Measurements from ENCODE around the gene COPS6.

The COPS6 gene

DNA sequence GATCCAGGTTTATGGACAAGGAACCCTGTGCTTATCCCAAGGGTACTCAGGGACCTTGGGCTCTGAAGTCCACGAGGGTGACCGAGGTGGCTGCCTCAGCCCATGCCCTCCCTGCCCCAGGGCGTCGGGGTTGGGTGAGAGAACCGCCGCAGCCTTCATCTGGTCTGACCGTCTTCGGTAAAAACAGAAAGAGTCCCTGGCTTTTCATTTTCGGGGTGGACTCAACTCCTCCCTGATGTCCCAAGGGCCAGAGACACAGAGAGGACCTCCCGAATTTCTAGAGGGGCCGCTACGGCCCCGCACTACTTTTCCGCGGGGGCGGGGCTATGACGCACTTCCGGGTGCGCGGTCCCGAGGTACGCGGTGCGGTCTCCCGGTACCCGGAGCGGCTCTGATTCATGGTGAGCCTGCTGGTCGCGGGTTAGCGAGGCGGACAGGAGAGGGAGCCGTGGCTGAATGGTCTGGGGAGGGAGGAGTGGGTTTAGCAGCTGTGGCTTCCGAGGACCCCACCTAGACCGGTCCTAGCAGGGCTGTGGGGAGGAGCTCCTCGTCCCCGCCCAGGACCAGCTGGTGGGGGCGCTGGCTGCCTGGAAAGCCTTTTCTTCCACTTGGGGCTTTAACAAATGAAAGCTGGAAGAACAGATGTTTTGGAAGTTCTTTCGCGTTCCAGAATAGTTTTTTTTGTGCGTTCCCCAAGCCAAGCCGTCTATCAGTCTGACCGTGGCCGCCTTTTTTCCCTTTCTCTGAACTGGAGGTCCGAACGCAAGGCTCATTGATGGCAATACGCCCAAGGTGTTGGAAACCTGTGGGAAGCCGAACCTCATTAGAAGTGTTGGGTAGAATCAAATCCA lies 39.1 kb upstream of the COPS6 start, which contains the start of gene ZSCAN21:
Gene ZSCAN21, plus strand, starts transcription at position 334 of the 851 bp plus-strand sequence. CDS start 7,233 bp downstream, outside the sequence.
- peak within 1 kb of the TSS; percentile 73 for H3K27ac ChIP-seq (ENCODE audit: extremely low read depth, low read depth, low read length)
- POLR2A ChIA-PET, result interaction anchor here (0.7 to 1.3 kb wide), 8 partner anchors 12 to 130 kb away, joined by 3 to 5 read pairs (median 4); partner anchors contain the start of genes MCM7 and TRIM4
- CTCF ChIA-PET, result interaction anchor here (0.6 to 1.4 kb wide), 4 partner anchors 33 to 70 kb away, joined by 3 to 4 read pairs (median 3); no protein-coding TSS in a partner anchor
- H3K36me3 ChIP-seq (ENCODE audit: control insufficient read depth in 2 of 2, insufficient read depth in 1 of 2, low read length in 2 of 2), result peaks cover 4% of the 10 kb centered on the region in 2 experiments
- H3K4me3 ChIP-seq (ENCODE audit: low read depth, low read length), result peak within 1 kb of the TSS; percentile 93
- peaks cover 3% of the 10 kb centered on the region; the same call in 1 of the 2 replicates for H3K4me1 ChIP-seq (ENCODE audit: control insufficient read depth, insufficient read depth, low read length)
- H3K9me3 ChIP-seq (ENCODE audit: control insufficient read depth, insufficient read depth, low read depth, low read length), result no peaks in the 10 kb centered on the region
- TF ChIP-seq ZFHX2 (tag by site-specific recombination; conservative IDR thresholded peaks at IDR 0.05), result peak; percentile 71; the same call in 1 of the 2 replicates
- TF ChIP-seq ZBTB21 (tag by site-specific recombination; IDR thresholded peaks at IDR 0.05), result peak; percentile 90
- TF ChIP-seq, protein P1, sequence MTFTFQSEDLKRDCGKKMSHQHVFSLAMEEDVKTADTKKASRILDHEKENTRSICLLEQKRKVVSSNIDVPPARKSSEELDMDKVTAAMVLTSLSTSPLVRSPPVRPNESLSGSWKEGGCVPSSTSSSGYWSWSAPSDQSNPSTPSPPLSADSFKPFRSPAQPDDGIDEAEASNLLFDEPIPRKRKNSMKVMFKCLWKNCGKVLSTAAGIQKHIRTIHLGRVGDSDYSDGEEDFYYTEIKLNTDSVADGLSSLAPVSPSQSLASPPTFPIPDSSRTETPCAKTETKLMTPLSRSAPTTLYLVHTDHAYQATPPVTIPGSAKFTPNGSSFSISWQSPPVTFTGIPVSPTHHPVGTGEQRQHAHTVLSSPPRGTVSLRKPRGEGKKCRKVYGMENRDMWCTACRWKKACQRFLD (tag by site-specific recombination; IDR thresholded peaks at IDR 0.05), result no peak
- TF ChIP-seq ZBTB17 (tag by site-specific recombination; IDR thresholded peaks at IDR 0.05), result peak; percentile 73
- no peak for TF ChIP-seq ZNF521 (tag by site-specific recombination; IDR thresholded peaks at IDR 0.05)
- TF ChIP-seq, protein P2, sequence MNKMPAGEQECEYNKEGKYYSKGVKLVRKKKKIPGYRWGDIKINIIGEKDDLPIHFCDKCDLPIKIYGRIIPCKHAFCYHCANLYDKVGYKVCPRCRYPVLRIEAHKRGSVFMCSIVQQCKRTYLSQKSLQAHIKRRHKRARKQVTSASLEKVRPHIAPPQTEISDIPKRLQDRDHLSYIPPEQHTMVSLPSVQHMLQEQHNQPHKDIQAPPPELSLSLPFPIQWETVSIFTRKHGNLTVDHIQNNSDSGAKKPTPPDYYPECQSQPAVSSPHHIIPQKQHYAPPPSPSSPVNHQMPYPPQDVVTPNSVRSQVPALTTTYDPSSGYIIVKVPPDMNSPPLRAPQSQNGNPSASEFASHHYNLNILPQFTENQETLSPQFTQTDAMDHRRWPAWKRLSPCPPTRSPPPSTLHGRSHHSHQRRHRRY (tag by site-specific recombination; IDR thresholded peaks at IDR 0.05), result no peak
- no peak for TF ChIP-seq ZNF768 (tag by site-specific recombination; IDR thresholded peaks at IDR 0.05)
- TF ChIP-seq SP3 (tag by site-specific recombination; IDR thresholded peaks at IDR 0.05), result peak; percentile 96
- TF ChIP-seq ZNF354C (tag by site-specific recombination; IDR thresholded peaks at IDR 0.05; ENCODE audit: borderline replicate concordance, low read depth), result no peak
- no peak for TF ChIP-seq ZNF121 (tag by site-specific recombination; IDR thresholded peaks at IDR 0.05)
- peak; percentile 47; the same call in 1 of the 2 replicates for TF ChIP-seq ZNF394 (tag by site-specific recombination; IDR thresholded peaks at IDR 0.05; ENCODE audit: borderline replicate concordance)
- no peak for TF ChIP-seq ZFP69B (tag by site-specific recombination; IDR thresholded peaks at IDR 0.05)
- peak; percentile 63; the same call in 1 of the 2 replicates for TF ChIP-seq SP7 (tag by site-specific recombination; IDR thresholded peaks at IDR 0.05)
- TF ChIP-seq, protein P3, sequence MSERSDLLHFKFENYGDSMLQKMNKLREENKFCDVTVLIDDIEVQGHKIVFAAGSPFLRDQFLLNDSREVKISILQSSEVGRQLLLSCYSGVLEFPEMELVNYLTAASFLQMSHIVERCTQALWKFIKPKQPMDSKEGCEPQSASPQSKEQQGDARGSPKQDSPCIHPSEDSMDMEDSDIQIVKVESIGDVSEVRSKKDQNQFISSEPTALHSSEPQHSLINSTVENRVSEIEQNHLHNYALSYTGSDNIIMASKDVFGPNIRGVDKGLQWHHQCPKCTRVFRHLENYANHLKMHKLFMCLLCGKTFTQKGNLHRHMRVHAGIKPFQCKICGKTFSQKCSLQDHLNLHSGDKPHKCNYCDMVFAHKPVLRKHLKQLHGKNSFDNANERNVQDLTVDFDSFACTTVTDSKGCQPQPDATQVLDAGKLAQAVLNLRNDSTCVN (tag by site-specific recombination; optimal IDR thresholded peaks at IDR 0.05), result peak; percentile 89
- 0 out of 2 replicates have a peak, but pooled peaks have one; percentile 41 for TF ChIP-seq WT1 (tag by site-specific recombination; IDR thresholded peaks at IDR 0.05)
- TF ChIP-seq ZNF324 (tag by site-specific recombination; IDR thresholded peaks at IDR 0.05), result 0 out of 2 replicates have a peak, but pooled peaks have one; percentile 62
- TF ChIP-seq, protein P4, sequence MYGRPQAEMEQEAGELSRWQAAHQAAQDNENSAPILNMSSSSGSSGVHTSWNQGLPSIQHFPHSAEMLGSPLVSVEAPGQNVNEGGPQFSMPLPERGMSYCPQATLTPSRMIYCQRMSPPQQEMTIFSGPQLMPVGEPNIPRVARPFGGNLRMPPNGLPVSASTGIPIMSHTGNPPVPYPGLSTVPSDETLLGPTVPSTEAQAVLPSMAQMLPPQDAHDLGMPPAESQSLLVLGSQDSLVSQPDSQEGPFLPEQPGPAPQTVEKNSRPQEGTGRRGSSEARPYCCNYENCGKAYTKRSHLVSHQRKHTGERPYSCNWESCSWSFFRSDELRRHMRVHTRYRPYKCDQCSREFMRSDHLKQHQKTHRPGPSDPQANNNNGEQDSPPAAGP (tag by site-specific recombination; IDR thresholded peaks at IDR 0.05), result peak; percentile 76
- TF ChIP-seq ZNF555 (tag by site-specific recombination; conservative IDR thresholded peaks at IDR 0.05), result no peak
- TF ChIP-seq, protein P5, sequence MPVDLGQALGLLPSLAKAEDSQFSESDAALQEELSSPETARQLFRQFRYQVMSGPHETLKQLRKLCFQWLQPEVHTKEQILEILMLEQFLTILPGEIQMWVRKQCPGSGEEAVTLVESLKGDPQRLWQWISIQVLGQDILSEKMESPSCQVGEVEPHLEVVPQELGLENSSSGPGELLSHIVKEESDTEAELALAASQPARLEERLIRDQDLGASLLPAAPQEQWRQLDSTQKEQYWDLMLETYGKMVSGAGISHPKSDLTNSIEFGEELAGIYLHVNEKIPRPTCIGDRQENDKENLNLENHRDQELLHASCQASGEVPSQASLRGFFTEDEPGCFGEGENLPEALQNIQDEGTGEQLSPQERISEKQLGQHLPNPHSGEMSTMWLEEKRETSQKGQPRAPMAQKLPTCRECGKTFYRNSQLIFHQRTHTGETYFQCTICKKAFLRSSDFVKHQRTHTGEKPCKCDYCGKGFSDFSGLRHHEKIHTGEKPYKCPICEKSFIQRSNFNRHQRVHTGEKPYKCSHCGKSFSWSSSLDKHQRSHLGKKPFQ (tag by site-specific recombination; IDR thresholded peaks at IDR 0.05), result no peak
- TF ChIP-seq ZNF664 (tag by site-specific recombination; IDR thresholded peaks at IDR 0.05), result no peak
- TF ChIP-seq, protein P6, sequence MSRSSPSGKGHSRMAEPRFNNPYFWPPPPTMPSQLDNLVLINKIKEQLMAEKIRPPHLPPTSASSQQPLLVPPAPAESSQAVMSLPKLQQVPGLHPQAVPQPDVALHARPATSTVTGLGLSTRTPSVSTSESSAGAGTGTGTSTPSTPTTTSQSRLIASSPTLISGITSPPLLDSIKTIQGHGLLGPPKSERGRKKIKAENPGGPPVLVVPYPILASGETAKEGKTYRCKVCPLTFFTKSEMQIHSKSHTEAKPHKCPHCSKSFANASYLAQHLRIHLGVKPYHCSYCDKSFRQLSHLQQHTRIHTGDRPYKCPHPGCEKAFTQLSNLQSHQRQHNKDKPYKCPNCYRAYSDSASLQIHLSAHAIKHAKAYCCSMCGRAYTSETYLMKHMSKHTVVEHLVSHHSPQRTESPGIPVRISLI (tag by site-specific recombination; IDR thresholded peaks at IDR 0.05), result no peak
- TF ChIP-seq, protein P7, sequence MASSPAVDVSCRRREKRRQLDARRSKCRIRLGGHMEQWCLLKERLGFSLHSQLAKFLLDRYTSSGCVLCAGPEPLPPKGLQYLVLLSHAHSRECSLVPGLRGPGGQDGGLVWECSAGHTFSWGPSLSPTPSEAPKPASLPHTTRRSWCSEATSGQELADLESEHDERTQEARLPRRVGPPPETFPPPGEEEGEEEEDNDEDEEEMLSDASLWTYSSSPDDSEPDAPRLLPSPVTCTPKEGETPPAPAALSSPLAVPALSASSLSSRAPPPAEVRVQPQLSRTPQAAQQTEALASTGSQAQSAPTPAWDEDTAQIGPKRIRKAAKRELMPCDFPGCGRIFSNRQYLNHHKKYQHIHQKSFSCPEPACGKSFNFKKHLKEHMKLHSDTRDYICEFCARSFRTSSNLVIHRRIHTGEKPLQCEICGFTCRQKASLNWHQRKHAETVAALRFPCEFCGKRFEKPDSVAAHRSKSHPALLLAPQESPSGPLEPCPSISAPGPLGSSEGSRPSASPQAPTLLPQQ (tag by site-specific recombination; IDR thresholded peaks at IDR 0.05), result 0 out of 2 replicates have a peak, but pooled peaks have one; percentile 66
- TF ChIP-seq ZNF785 (tag by site-specific recombination; IDR thresholded peaks at IDR 0.05), result no peak
- TF ChIP-seq, protein P8, sequence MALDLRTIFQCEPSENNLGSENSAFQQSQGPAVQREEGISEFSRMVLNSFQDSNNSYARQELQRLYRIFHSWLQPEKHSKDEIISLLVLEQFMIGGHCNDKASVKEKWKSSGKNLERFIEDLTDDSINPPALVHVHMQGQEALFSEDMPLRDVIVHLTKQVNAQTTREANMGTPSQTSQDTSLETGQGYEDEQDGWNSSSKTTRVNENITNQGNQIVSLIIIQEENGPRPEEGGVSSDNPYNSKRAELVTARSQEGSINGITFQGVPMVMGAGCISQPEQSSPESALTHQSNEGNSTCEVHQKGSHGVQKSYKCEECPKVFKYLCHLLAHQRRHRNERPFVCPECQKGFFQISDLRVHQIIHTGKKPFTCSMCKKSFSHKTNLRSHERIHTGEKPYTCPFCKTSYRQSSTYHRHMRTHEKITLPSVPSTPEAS (tag by site-specific recombination; IDR thresholded peaks at IDR 0.05), result no peak; the same call in 1 of the 2 replicates
- TF ChIP-seq ZNF623 (tag by site-specific recombination; IDR thresholded peaks at IDR 0.05), result 0 out of 2 replicates have a peak, but pooled peaks have one; percentile 11
- TF ChIP-seq YY1 (tag by site-specific recombination; IDR thresholded peaks at IDR 0.05), result no peak

Measured in HEK293 (cell line).